Stomach (tissue), 19 donors: ENCODE measurements around the gene BTNL9. TPM values are rescaled to one million over a fixed set of nuclear protein-coding genes. Genes with fewer than 3 reads are reported as not detected.

Source experiments
- DNase-seq, 2 donors: peaks; one replicate each; pipeline versions ENCODE4 v3.0.0 to v3.0.0-alpha.2; 2013 to 2019
- H3K27ac ChIP-seq, 5 donors: fragments of 200-600 bp in 4 of 5; sonication (generic) in 4 of 5; one replicate each; pipeline ENCODE4 v1.5.1; 2013 to 2019; ENCODE audit warnings: mild to moderate bottlenecking in 1 of 5, moderate library complexity in 1 of 5
- H3K27me3 ChIP-seq, 3 donors: fragments of 200-600 bp; sonication (generic); one replicate each; pipeline ENCODE4 v1.5.1; 2017 to 2019; ENCODE audit warnings: mixed run types in 1 of 3
- H3K36me3 ChIP-seq, 4 donors: fragments of 200-600 bp; sonication (generic); 1 replicate in 3 of 4; 2 replicates in 1 of 4; pipeline ENCODE4 v1.5.1; 2016 to 2019
- H3K4me1 ChIP-seq, 4 donors: fragments of 200-600 bp; sonication (generic); one replicate each; pipeline ENCODE4 v1.5.1; 2016 to 2019
- H3K4me3 ChIP-seq, 4 donors: fragments of 200-600 bp; sonication (generic) in 3 of 4; one replicate each; pipeline ENCODE4 v1.5.1; 2016 to 2019; ENCODE audit warnings: mild to moderate bottlenecking in 1 of 4
- H3K9me3 ChIP-seq, 4 donors: fragments of 200-600 bp; sonication (generic); one replicate each; pipeline ENCODE4 v1.5.1; 2016 to 2019
- EP300 ChIP-seq: sonication (generic); formaldehyde crosslinking; IDR thresholded peaks from one replicate; pipeline ENCODE4 v1.6.1; 2017; ENCODE audit warnings: antibody characterized with exemption
- POLR2A ChIP-seq, 4 donors: fragments of 450-650 bp; IDR thresholded peaks; one replicate each; pipeline ENCODE4 v1.6.1; 2016; ENCODE audit warnings: antibody characterized with exemption in 4 of 4, control low read depth in 2 of 4, mild to moderate bottlenecking in 1 of 4, moderate library complexity in 1 of 4
- POLR2AphosphoS5 ChIP-seq, 3 donors: sonication (generic); formaldehyde crosslinking; IDR thresholded peaks; one replicate each; pipeline ENCODE4 v1.6.1; 2016; ENCODE audit warnings: antibody characterized with exemption in 3 of 3
- WGBS, 5 donors: extraction: QIAGEN DNeasy Blood & Tissue Kit in 3 of 5; methylation state at CpG; one replicate each; pipeline versions ENCODE4 v1.1.5 to v1.1.7; 2013 to 2018; 5-methylcytosine and 5-hydroxymethylcytosine counted together
- intact Hi-C: fragments of 100-400 bp; cut with DNase I; formaldehyde crosslinking; loops from one replicate; pipeline ENCODE4 v1.15.1; 2023; ENCODE audit warnings: low total_unique reads
- long read RNA-seq, 10 donors: transcript quantifications; one replicate each; lab custom pipeline, GENCODE V29; 2026
- polyA plus RNA-seq, 3 donors: library from polyadenylated mRNA; stranded (reverse); fragments of 200-250 nt; gene quantifications; one replicate each; pipeline ENCODE4 v1.2.3, GENCODE V29; 2013
- total RNA-seq, 5 donors: library from RNA; depleted of rRNA; stranded (reverse); fragments of >200 nt; gene quantifications; one replicate each; pipeline versions ENCODE4 v1.1.0 to v1.2.3, GENCODE V29; 2014 to 2016
- TF ChIP-seq, protein P1 (sequence below), 7 experiments: fragments of 450-650 bp in 4 of 7; fragments of 200-600 bp in 3 of 7; sonication (generic) in 3 of 7; IDR thresholded peaks; one replicate each; pipeline ENCODE4 v1.5.1; 2016 to 2019; ENCODE audit warnings: antibody characterized with exemption in 7 of 7, control low read depth in 2 of 7, mild to moderate bottlenecking in 1 of 7
- donor health status: healthy with polysubstance abuse.
- donor health status: Bipolar disorder and iron deficiency.
- donor health status: healthy.

Gene BTNL9
- total RNA-seq (100 to 1,000 TPM in 1 of 5 donors, 10 to 100 TPM in 3, 1 to 10 TPM in 1; 3.5 to 108 (median 14.1) TPM), polyA plus RNA-seq (1 to 10 TPM; 3.8 to 8.7 (median 5.7) TPM)
- long read RNA-seq, donor 1, result 0 reads
- long read RNA-seq, donor 2, result 0 reads
- long read RNA-seq, donor 3, result 0 reads
- long read RNA-seq, donor 4, result 0 reads
- long read RNA-seq, donor 5, partial matches to known transcripts, result 0 of 1 reads
- long read RNA-seq, donor 5, other reads (novel, unspliced or antisense), result 0 of 1 reads
- long read RNA-seq, donor 6, result 0 reads
- long read RNA-seq, donor 7, result 0 reads
- long read RNA-seq, donor 8, result 0 reads
- long read RNA-seq, donor 9, result 0 reads
- long read RNA-seq, donor 10, result 0 reads

DNA sequence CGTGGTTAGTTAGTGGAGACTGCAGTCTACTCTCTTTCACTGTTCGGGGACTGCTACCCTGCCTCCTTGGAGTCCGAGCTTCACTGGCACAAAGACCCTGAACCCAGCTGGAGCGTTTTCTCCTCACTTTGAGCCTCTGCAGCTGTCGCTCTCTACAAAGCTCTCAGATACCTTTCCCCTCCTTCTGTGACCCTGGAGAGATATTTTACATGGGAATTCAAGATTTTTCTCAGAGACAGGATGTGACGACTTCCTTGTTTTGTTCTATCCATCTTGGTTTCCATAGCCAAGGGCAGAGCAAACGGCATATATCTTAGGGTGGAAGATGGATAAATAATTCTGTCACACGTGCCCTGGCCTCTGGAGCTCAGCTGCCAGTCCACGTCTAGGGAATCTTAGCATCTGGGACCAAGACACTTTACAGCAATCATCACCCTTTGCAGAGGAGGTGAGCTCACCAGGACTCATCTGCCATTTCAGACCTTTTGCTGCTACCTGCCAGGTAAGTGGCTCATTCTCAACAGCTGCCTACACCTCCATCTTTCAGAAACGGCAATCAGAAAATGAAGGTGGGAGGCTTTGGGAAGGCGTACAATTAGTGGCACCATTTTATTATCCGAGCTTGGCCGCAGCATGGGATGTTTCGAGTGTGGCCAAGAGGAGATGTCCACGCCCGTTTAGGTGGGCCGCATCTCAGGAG lies at the start of gene BTNL9:
Gene BTNL9 (plus strand): TSS at position 336 of the 700 bp plus-strand sequence. CDS start 5,224 bp downstream, outside the sequence.
- WGBS, 5 donors, result 53 to 60% (median 57%) methylated on average over 17 of the region's 17 CpGs
- TF ChIP-seq POLR2A (IDR thresholded peaks at IDR 0.05) (no peak), POLR2AphosphoS5 (IDR thresholded peaks at IDR 0.05) (no peak), EP300 (no peak)
- TF ChIP-seq, protein P1, sequence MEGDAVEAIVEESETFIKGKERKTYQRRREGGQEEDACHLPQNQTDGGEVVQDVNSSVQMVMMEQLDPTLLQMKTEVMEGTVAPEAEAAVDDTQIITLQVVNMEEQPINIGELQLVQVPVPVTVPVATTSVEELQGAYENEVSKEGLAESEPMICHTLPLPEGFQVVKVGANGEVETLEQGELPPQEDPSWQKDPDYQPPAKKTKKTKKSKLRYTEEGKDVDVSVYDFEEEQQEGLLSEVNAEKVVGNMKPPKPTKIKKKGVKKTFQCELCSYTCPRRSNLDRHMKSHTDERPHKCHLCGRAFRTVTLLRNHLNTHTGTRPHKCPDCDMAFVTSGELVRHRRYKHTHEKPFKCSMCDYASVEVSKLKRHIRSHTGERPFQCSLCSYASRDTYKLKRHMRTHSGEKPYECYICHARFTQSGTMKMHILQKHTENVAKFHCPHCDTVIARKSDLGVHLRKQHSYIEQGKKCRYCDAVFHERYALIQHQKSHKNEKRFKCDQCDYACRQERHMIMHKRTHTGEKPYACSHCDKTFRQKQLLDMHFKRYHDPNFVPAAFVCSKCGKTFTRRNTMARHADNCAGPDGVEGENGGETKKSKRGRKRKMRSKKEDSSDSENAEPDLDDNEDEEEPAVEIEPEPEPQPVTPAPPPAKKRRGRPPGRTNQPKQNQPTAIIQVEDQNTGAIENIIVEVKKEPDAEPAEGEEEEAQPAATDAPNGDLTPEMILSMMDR (IDR thresholded peaks at IDR 0.05), result no peak
- peak within 1 kb of the TSS in 2 of 4 donors; percentile 13 to 18 for H3K4me3 ChIP-seq

DNA sequence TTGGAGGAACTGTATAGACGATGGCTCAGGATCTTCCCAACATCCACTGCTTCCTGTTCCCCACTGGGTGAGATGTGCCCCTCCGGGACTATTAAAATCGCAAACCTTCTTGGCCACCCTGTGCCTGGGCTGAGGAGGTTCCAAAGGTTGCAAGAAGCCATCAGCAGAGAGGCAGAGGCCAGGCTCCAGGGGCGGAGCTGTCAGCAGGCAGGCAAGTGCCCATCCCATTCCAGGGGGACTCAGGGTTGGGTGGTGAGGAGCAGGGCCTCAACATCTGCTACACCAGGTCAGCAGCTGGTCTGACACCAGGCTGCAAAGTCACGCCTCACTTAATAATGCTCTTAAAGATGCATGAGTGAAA lies 49.2 kb upstream of the BTNL9 start:
- intact Hi-C loops, result no loop called here

More for the DNA sequence above, at the start of gene BTNL9:
- no peaks in the 10 kb centered on the region for H3K4me1 ChIP-seq
- H3K36me3 ChIP-seq, result no peaks in the 10 kb centered on the region
- H3K27ac ChIP-seq, result peak within 1 kb of the TSS in 2 of 5 donors; percentile 28 to 45
- DNase-seq, result no peak
- intact Hi-C loops, result no loop called here
- H3K27me3 ChIP-seq, result peaks cover 0 to 83% (median 17%) of the 10 kb centered on the region in 3 donors
- H3K9me3 ChIP-seq, result no peaks in the 10 kb centered on the region

DNA sequence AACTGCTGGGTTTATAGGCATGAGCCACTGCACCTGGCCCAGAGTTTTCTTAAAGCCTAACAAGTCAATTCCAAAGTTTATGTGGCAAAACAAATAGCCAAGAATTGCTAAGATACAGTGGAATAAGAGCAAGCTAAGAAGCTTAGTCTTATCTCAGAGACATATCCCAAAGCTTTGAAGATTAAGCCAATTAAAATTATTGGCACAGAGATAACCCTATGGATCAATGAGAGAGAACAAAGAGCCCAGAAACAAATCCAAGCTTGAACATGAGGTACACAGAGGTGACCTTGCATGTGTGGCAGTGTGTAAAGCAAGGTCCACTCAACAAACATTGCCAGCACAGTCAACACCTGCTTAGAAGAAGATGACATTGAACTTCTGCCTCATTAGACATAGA lies 38.1 kb upstream of the BTNL9 start:
- no peaks in the 10 kb centered on the region for H3K4me1 ChIP-seq
- H3K27ac ChIP-seq, result no peak overlapping the region
- no peaks in the 10 kb centered on the region for H3K36me3 ChIP-seq
- TF ChIP-seq POLR2A (IDR thresholded peaks at IDR 0.05), result no peak
- TF ChIP-seq, protein P1 (IDR thresholded peaks at IDR 0.05), result no peak
- TF ChIP-seq POLR2AphosphoS5 (IDR thresholded peaks at IDR 0.05), result no peak
- TF ChIP-seq EP300, result no peak
- intact Hi-C loops, result no loop called here
- peak in 1 of 2 donors; percentile 34 for DNase-seq
- H3K27me3 ChIP-seq, result peaks cover 0 to 5% (median 0%) of the 10 kb centered on the region in 3 donors
- no peaks in the 10 kb centered on the region for H3K9me3 ChIP-seq
- no peak overlapping the region for H3K4me3 ChIP-seq

More for the DNA sequence above, 49.2 kb upstream of the BTNL9 start:
- 60 to 84% (median 72%) methylated on average over 5 of the region's 5 CpGs for WGBS, 5 donors
- H3K27ac ChIP-seq, result no peak overlapping the region
- peaks cover 0 to 7% (median 0%) of the 10 kb centered on the region in 4 donors for H3K9me3 ChIP-seq
- no peaks in the 10 kb centered on the region for H3K27me3 ChIP-seq
- no peak overlapping the region for H3K4me3 ChIP-seq
- TF ChIP-seq POLR2A (IDR thresholded peaks at IDR 0.05) (no peak), EP300 (no peak), POLR2AphosphoS5 (IDR thresholded peaks at IDR 0.05) (no peak)
- TF ChIP-seq, protein P1 (IDR thresholded peaks at IDR 0.05), result no peak
- H3K36me3 ChIP-seq, result no peaks in the 10 kb centered on the region
- DNase-seq, result no peak
- H3K4me1 ChIP-seq, result no peaks in the 10 kb centered on the region

DNA sequence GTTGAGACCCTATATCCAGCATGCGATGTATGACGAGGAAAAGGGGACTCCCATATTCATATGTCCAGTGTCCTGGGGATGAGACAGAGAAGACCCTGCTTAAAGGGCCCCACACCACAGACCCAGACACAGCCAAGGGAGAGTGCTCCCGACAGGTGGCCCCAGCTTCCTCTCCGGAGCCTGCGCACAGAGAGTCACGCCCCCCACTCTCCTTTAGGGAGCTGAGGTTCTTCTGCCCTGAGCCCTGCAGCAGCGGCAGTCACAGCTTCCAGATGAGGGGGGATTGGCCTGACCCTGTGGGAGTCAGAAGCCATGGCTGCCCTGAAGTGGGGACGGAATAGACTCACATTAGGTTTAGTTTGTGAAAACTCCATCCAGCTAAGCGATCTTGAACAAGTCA lies 34.3 kb upstream of the BTNL9 start:
- H3K4me3 ChIP-seq, result no peak overlapping the region
- no peak for TF ChIP-seq POLR2A (IDR thresholded peaks at IDR 0.05)
- TF ChIP-seq EP300, result no peak
- TF ChIP-seq POLR2AphosphoS5 (IDR thresholded peaks at IDR 0.05), result no peak
- TF ChIP-seq, protein P1 (IDR thresholded peaks at IDR 0.05), result no peak
- no peaks in the 10 kb centered on the region for H3K36me3 ChIP-seq
- H3K4me1 ChIP-seq, result no peaks in the 10 kb centered on the region
- H3K9me3 ChIP-seq, result peaks cover 0 to 9% (median 6%) of the 10 kb centered on the region in 4 donors
- peaks cover 0 to 16% (median 0%) of the 10 kb centered on the region in 3 donors for H3K27me3 ChIP-seq
- 76 to 85% (median 83%) methylated on average over 6 to 9 of the region's 9 CpGs for WGBS, 5 donors
- intact Hi-C loops, result loop anchor here (5.0 kb wide), 1 partner anchor 58 kb away; no protein-coding TSS in a partner anchor
- H3K27ac ChIP-seq, result no peak overlapping the region
- DNase-seq, result no peak
